ENCODE results near the gene CMIP.

The CMIP gene

GRCh38 chr16:81671738-81672597 lies 227.4 kb downstream of the CMIP start:
- H3K27me3 ChIP-seq, result no peaks in the 10 kb centered on the region
- DNase-seq, result no peak
- intact Hi-C loops (cut with DNase I; ENCODE audit: low total_unique reads), result no loop called here
- H3K4me1 ChIP-seq, result no peaks in the 10 kb centered on the region
- no peak overlapping the region for H3K4me3 ChIP-seq
- TF ChIP-seq, protein P1, sequence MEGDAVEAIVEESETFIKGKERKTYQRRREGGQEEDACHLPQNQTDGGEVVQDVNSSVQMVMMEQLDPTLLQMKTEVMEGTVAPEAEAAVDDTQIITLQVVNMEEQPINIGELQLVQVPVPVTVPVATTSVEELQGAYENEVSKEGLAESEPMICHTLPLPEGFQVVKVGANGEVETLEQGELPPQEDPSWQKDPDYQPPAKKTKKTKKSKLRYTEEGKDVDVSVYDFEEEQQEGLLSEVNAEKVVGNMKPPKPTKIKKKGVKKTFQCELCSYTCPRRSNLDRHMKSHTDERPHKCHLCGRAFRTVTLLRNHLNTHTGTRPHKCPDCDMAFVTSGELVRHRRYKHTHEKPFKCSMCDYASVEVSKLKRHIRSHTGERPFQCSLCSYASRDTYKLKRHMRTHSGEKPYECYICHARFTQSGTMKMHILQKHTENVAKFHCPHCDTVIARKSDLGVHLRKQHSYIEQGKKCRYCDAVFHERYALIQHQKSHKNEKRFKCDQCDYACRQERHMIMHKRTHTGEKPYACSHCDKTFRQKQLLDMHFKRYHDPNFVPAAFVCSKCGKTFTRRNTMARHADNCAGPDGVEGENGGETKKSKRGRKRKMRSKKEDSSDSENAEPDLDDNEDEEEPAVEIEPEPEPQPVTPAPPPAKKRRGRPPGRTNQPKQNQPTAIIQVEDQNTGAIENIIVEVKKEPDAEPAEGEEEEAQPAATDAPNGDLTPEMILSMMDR (IDR thresholded peaks at IDR 0.05), result no peak
- H3K9me3 ChIP-seq, result no peaks in the 10 kb centered on the region
- H3K27ac ChIP-seq, result no peak overlapping the region
- H3K36me3 ChIP-seq, result peaks cover 0 to 48% (median 40%) of the 10 kb centered on the region in 3 donors

- TF ChIP-seq, protein P1 (IDR thresholded peaks at IDR 0.05), result no peak
- H3K36me3 ChIP-seq, result peaks cover 0 to 52% (median 45%) of the 10 kb centered on the region in 3 donors
Observed at GRCh38 chr16:81673432-81673831, 228.8 kb downstream of the CMIP start.

GRCh38 chr16:81675662-81676061 lies 231.1 kb downstream of the CMIP start:
- TF ChIP-seq, protein P1 (IDR thresholded peaks at IDR 0.05), result no peak
- no peaks in the 10 kb centered on the region for H3K4me1 ChIP-seq

More at GRCh38 chr16:81673432-81673831, 228.8 kb downstream of the CMIP start:
- no peaks in the 10 kb centered on the region for H3K27me3 ChIP-seq
- H3K4me1 ChIP-seq, result no peaks in the 10 kb centered on the region
- no peak for DNase-seq
- H3K9me3 ChIP-seq, result no peaks in the 10 kb centered on the region
- intact Hi-C loops (cut with DNase I; ENCODE audit: low total_unique reads), result no loop called here
- no peak overlapping the region for H3K4me3 ChIP-seq
- H3K27ac ChIP-seq, result no peak overlapping the region

GRCh38 chr16:81676066-81676882 lies 231.7 kb downstream of the CMIP start:
- intact Hi-C loops (cut with DNase I; ENCODE audit: low total_unique reads), result no loop called here
- H3K36me3 ChIP-seq, result peaks cover 0 to 65% (median 51%) of the 10 kb centered on the region in 3 donors
- H3K27ac ChIP-seq, result no peak overlapping the region
- no peaks in the 10 kb centered on the region for H3K9me3 ChIP-seq
- no peak overlapping the region for H3K4me3 ChIP-seq
- no peaks in the 10 kb centered on the region for H3K4me1 ChIP-seq
- DNase-seq, result no peak
- H3K27me3 ChIP-seq, result no peaks in the 10 kb centered on the region
- TF ChIP-seq, protein P1 (IDR thresholded peaks at IDR 0.05), result no peak

More at GRCh38 chr16:81675662-81676061, 231.1 kb downstream of the CMIP start:
- Histone ChIP-seq H3K9me3 (no peaks in the 10 kb centered on the region), H3K4me3 (no peak overlapping the region), H3K27ac (no peak overlapping the region), H3K27me3 (no peaks in the 10 kb centered on the region), H3K36me3 (peaks cover 0 to 64% (median 52%) of the 10 kb centered on the region in 3 donors)
- no peak for DNase-seq
- intact Hi-C loops (cut with DNase I; ENCODE audit: low total_unique reads), result no loop called here

GRCh38 chr16:81676883-81677737 lies 232.5 kb downstream of the CMIP start:
- DNase-seq, result no peak
- no peak overlapping the region for H3K27ac ChIP-seq
- no peaks in the 10 kb centered on the region for H3K4me1 ChIP-seq
- H3K9me3 ChIP-seq, result no peaks in the 10 kb centered on the region
- TF ChIP-seq, protein P1 (IDR thresholded peaks at IDR 0.05), result no peak
- H3K27me3 ChIP-seq, result no peaks in the 10 kb centered on the region
- intact Hi-C loops (cut with DNase I; ENCODE audit: low total_unique reads), result no loop called here
- no peak overlapping the region for H3K4me3 ChIP-seq
- peaks cover 0 to 57% (median 44%) of the 10 kb centered on the region in 3 donors for H3K36me3 ChIP-seq
